HG03159 (cell line): ENCODE results near the gene BOK.
"Not testable (repeated sequence)": the region's sequence is repeated elsewhere in the genome, so short reads cannot be mapped to it uniquely, and the experiment has no call there.

Source experiments
- ATAC-seq: cut with Tn5 transposase; IDR thresholded peaks from one replicate; pipeline ENCODE4 v1.9.1; 2021; ENCODE audit warnings: mild to moderate bottlenecking, moderate library complexity; ENCODE audit not compliant: unreplicated experiment

The BOK gene

DNA sequence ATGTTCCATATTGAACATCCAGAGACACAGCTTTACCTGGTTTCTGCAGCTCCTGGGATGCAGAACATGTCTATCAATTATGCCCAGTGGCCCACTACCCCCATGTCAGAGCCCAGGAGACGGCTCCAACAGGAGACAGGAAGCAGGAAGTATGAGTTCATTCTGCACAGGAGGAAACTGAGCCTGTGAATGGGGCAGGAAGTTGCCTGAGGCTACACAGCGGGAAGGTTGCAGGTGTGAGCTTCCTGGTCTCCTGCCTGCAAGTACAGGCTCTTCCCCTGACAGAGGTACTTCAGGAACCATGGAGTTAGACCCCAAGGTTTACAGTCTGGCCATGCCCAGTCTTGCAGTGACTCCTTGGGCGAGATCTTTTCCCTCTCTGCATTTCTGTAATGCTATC is 2.8 kb upstream of the BOK start:
- ATAC-seq: no peak

- ATAC-seq: no peak
Observed at GRCh38 chr2:241556746-241557145, 1.8 kb upstream of the BOK start.

GRCh38 chr2:241559323-241560161 is 997 bp downstream of the BOK start:
- ATAC-seq: no peak

DNA sequence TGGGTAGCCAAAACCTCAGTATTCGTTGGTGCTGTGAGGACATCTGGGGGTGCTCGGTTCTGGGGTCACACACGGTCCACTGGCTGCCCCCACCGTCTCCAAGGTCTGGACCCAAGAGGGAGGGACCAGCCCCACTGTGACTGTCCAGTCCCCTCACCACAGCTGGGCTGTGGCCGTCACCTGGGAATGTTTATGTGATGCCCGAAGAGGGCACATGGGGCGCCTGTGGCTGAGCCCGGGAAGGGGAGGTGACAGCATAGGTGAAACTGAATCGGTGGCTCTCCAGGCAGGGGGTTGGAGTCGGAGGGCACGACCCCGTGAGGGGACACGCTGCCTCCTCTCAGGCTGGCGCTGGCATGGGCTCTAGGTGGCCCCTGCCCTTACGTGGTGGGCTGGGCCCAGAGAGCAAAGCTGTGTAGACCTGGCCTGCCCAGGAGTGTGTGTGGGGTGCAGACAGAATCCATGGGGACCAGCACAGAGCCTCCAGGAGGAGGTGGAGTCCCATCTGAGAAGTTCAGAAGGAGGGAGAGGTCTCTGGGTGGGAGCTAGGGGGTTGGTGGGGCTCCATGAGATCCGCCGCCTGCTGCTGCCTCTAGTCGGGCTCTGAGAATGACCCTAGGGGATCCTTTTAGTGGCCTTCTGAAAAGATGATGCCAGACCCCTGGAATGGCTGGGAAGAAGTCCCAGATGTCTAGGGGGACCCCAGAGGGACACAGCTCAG is 1.8 kb downstream of the BOK start:
- ATAC-seq: no peak

- ATAC-seq: no peak
Observed at GRCh38 chr2:241560883-241561474, 2.4 kb downstream of the BOK start.

DNA sequence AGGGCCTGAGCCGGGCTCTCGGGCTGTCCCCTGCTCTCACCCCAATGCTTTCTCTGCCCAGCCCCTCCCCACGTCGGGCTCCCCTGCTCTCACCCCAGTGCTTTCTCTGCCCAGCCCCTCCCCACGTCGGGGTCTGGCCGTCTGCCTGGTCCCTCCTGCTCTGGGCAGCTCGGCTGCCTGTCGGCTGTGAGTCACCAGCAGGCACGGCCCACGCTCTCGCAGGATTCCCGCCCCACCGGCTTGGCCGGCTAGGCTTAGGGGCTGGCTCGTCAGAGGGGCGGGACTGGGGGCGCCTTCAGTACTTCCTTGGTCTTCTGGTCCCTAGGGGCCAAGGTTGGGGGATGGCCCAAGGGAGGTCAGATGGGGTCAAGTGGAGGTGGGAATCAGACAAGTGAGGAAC is 3.3 kb downstream of the BOK start:
- no peak for ATAC-seq

- ATAC-seq: no peak
Observed at GRCh38 chr2:241562269-241562891, 3.8 kb downstream of the BOK start.

- no peak for ATAC-seq
Observed at GRCh38 chr2:241563031-241563507, 4.5 kb downstream of the BOK start.

- no peak for ATAC-seq
Observed at GRCh38 chr2:241563571-241563980, 5.0 kb downstream of the BOK start.

DNA sequence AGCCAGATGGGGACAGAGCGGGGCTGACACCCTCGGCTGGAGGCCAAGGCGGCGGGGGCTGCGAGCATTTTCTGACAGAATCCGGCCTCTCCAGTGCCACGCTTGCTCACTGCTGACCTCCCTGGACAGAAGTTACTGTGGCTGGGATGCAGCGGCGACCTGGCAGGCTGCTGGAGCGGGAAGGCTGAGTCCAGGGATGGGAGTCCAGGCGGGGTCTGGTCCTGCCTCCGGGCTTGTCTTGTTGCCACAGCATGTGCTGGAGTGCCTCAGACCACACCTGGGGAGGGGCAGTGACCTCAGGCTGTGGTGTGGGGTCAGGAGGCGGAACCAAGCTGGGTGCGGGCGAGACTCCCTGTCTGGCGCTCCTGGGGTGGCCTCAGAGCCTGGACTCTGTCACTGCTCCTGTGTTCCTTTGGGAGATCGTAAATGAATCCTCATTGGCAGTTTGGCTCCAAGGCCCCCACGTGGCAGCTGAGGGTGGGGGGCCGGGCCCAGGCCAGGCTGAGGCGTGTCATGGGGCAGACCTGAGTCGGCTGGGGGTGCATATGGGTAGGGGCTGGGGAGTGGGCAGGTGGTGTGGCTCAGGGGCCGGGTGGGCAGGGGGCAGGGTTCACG is 5.5 kb downstream of the BOK start:
- ATAC-seq: no peak

DNA sequence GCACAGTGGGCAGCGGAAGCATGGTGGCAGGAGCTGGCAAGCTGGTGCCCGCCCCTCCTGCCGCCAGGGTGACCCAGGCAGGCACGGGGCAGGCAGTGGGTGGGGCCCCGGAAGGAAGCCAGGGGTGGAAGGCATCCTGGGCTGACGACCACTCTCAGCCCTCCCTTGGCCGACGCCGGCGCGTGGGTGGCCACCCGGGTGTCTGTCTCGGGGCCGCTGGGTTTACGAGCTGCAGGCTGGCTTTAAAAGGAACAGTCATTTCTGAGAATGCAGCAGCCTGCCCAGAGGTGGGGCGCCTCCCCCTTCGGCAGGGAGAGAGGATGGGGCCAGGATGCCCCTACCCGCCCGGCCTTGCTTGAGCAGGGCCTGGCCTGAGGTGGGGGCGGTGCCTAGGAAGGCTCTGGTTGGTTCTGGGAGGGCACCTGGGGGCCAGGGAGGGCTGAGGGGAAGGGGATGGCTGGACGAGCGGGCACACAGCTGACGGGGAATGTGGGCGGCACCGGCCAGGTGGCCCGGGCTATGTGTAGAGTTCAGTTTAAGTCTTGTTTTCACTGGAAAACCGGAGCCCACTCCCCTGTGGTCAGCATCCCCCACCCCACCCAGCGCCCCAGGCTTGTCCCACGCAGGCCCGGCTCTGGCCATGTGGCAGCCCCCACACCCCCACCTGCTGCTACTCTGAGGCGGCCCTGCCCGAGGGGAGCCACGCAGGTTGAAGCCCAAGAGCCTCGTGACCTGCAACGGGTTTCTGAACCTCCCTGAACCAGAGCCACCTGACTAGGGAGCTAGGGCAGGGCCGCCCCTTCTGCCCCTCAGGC is 6.3 kb downstream of the BOK start:
- ATAC-seq: no peak

DNA sequence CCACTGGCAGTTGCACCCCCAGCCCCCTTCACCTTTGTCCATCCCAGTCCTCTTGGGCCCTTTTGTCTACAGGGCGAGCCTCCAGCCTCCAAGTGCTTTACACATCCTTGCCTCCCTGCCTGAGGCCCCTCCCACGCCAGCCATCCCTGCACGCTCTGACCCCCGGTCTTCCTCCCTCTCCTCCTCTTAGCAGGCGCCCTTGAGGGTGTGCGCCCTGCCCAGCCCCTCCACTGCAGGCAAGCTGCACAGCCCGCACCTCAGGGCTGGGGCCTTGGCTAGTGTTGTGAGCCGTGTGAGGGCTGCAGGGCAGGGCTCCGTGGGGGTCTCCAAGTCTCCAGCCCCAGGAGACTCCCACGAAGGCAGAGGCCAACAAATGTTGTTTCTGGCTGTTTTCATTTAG is 6.9 kb downstream of the BOK start:
- no peak for ATAC-seq

DNA sequence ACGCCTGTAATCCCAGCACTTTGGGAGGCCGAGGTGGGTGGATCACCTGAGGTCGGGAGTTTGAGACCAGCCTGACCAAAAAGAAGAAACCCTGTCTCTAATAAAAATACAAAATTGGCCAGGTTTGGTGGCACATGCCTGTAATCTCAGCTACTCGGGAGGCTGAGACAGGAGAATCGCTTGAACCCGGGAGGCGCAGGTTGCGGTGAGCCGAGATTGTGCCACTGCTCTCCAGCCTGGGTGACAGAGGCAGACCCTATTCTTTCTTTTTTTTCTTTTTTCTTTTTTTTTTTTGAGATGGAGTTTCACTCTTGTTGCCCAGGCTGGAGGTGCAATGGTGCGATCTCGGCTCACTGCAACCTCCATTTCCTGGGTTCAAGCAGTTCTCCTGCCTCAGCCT is 7.5 kb downstream of the BOK start:
- ATAC-seq: not testable (repeated sequence)

- ATAC-seq: no peak
Observed at GRCh38 chr2:241566468-241566867, 7.9 kb downstream of the BOK start.

- not testable (repeated sequence) for ATAC-seq
Observed at GRCh38 chr2:241567266-241567665, 8.7 kb downstream of the BOK start.

DNA sequence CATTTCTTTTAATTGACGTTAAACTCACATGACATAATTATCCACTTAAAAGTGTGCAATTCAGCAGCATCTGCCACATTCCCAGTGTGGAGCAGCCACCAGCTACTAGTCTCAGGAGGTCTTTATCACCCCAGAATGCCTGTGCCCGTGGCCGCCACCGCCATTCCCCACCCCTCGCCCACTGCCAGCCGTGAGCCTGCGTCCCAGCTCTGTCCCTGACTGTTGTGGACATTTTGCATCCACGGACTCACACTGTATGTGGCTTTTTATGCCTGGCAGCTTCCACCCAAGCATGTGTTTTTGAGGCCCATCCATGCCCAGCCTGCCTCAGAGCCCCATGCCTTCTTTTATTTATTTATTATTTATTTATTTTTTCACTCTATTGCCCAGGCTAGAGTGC is 9.2 kb downstream of the BOK start:
- ATAC-seq: no peak

DNA sequence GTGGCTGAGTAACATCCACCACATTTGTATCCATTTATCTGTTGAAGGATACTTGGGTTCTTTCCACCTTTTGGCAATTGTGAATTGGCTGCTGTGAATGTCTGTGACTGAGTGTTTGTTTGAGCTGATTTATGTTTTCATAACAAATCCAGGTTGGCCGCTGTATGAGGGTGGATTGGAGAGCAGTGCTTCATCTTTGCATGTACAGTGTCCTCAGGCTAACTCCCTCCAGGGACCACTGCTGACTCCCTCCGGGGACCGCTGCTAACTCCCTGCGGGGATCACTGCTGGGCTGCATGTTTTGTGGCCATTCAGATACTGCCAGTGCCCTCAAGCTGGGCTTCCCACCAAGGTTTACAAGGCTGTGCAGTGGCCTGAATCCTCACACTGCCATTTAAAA is 10.2 kb downstream of the BOK start:
- no peak for ATAC-seq

DNA sequence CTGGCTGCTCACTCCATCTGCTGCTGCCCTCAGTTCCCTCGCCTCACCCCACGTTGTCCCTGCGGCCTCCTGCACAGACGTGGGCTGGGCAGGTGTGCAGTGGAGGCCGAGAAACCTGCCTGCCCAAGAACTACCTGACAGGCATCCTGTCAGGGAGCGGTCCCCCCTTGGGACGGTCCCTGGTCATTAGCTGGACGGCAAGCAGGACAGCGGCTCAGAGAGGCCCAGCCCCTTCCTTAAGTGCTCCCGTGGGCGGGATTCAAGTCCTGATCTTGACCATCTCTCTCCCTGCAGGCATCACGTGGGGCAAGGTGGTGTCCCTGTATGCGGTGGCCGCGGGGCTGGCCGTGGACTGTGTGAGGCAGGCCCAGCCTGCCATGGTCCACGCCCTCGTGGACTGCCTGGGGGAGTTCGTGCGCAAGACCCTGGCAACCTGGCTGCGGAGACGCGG is 11.3 kb downstream of the BOK start:
- ATAC-seq: no peak

DNA sequence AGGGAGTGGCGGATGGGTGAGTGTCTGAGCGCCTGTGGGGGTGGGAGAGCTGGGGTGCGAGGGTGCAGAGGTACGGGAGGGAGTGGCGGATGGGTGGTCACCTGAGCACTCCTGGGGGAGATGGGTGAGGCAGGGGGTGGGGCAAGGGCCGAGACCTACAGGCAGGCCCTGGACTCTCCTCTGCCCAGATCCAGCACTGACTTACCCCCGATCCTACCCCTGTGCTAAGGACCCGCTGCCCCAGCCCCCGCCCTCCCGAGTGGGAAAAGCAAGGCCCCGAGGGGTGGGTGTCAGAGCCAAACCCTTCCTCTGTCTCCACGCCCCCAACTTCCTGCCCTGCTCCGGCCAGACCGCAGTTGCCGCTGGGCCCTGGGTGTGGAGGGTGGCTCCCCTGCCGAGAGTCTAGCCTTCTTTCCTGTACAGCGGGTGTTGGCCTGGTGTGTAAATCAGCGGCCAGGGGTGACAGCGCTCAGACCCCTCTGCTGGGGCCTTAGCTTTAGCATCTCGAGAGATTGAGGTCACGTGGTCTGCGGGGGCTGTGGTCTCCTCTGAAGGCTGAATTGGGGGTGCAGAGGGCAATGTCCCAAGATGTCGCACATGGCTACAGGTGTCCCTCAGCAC is 12.5 kb downstream of the BOK start:
- no peak for ATAC-seq
